Smooth muscle cell (in vitro differentiated cells): ENCODE results near the gene FRYL. TPM values are rescaled to one million over a fixed set of nuclear protein-coding genes. Genes with fewer than 3 reads are reported as not detected.
"Not testable (repeated sequence)": the region's sequence is repeated elsewhere in the genome, so short reads cannot be mapped to it uniquely, and the experiment has no call there.

Experiments used
- DNase-seq: peaks from one replicate; lab custom pipeline; 2025; ENCODE audit not compliant: unreplicated experiment; lab: John Stamatoyannopoulos, UW
- H2AFZ ChIP-seq: fragments of 200-600 bp; sonication (generic); 2 replicates; pipeline ENCODE4 v1.6.0; 2016; ENCODE audit warnings: antibody characterized with exemption, low read depth, mild to moderate bottlenecking
- H3F3A ChIP-seq: fragments of 200-600 bp; sonication (generic); 2 replicates; pipeline ENCODE4 v1.6.0; 2017; ENCODE audit warnings: antibody characterized with exemption, low read depth
- H3K27ac ChIP-seq: fragments of 200-600 bp; sonication (generic); 2 replicates; pipeline ENCODE4 v1.5.1; 2016; ENCODE audit warnings: low read depth, mild to moderate bottlenecking
- H3K27me3 ChIP-seq: fragments of 200-600 bp; sonication (generic); 2 replicates; pipeline ENCODE4 v1.6.1; 2016; ENCODE audit warnings: low read depth, mild to moderate bottlenecking
- H3K36me3 ChIP-seq: fragments of 200-600 bp; sonication (generic); 2 replicates; pipeline ENCODE4 v1.5.1; 2016; ENCODE audit warnings: low read depth
- H3K4me1 ChIP-seq: fragments of 200-600 bp; sonication (generic); 2 replicates; pipeline ENCODE4 v1.5.1; 2016; ENCODE audit warnings: low read depth
- H3K4me2 ChIP-seq: fragments of 200-600 bp; sonication (generic); 2 replicates; pipeline ENCODE4 v1.6.0; 2016; ENCODE audit warnings: mild to moderate bottlenecking
- H3K4me3 ChIP-seq: fragments of 200-600 bp; sonication (generic); 2 replicates; pipeline ENCODE4 v1.5.1; 2016; ENCODE audit warnings: mild to moderate bottlenecking
- H3K79me2 ChIP-seq: fragments of 200-600 bp; sonication (generic); 2 replicates; pipeline ENCODE4 v1.6.0; 2016; ENCODE audit warnings: low read depth, mild to moderate bottlenecking
- H3K9ac ChIP-seq: fragments of 200-600 bp; sonication (generic); 2 replicates; pipeline ENCODE4 v1.6.0; 2016; ENCODE audit warnings: low read depth
- H3K9me3 ChIP-seq: fragments of 200-600 bp; sonication (generic); replicated peaks from 2 replicates; pipeline ENCODE4 v1.5.1; 2016; ENCODE audit warnings: low read depth
- H4K20me1 ChIP-seq: fragments of 200-600 bp; sonication (generic); 2 replicates; pipeline ENCODE4 v1.6.0; 2016; ENCODE audit warnings: low read depth
- WGBS: methylation state at CpG from one replicate; pipeline ENCODE4 v1.1.7; 2016; ENCODE audit warnings: low lambda C conversion rate; 5-methylcytosine and 5-hydroxymethylcytosine counted together
- polyA plus RNA-seq: library from polyadenylated mRNA; unstranded; fragments of >200 nt; fragmentation: Nextera tagmentation; extraction: Ambion mirVana; gene quantifications from 2 replicates; pipeline ENCODE4 v1.2.1, GENCODE V29; 2016
- total RNA-seq: library from RNA; depleted of rRNA; stranded (reverse); fragments of >200 nt; gene quantifications from 2 replicates; pipeline ENCODE4 v1.2.3, GENCODE V29; 2014
- TF ChIP-seq, protein P1 (sequence below): fragments of 200-600 bp; sonication (generic); IDR thresholded peaks from 2 replicates; pipeline ENCODE4 v1.5.1; 2017; ENCODE audit warnings: borderline replicate concordance, mild to moderate bottlenecking, antibody characterized with exemption; ENCODE audit not compliant: insufficient read depth, poor library complexity, severe bottlenecking

Gene FRYL
- total and polyA plus RNA-seq, 2 experiments from 2014 or later: 14.9 to 56.6 TPM

GRCh38 chr4:48766131-48766792 lies 13.8 kb downstream of the FRYL start:
- Histone ChIP-seq H3K4me3 (no peak overlapping the region), H3K36me3 (no peaks in the 10 kb centered on the region), H3K27me3 (no peaks in the 10 kb centered on the region), H3K79me2 (peaks cover 100% of the 10 kb centered on the region), H3F3A (no peaks in the 10 kb centered on the region), H2AFZ (no peak overlapping the region), H3K9ac (no peak overlapping the region), H3K27ac (no peak overlapping the region), H4K20me1 (peaks cover 95% of the 10 kb centered on the region), H3K4me2 (no peak overlapping the region), H3K4me1 (no peaks in the 10 kb centered on the region), H3K9me3 (no peaks in the 10 kb centered on the region)
- no peak for DNase-seq
- WGBS: 95% methylated on average over 4 of the region's 4 CpGs
- TF ChIP-seq, protein P1, sequence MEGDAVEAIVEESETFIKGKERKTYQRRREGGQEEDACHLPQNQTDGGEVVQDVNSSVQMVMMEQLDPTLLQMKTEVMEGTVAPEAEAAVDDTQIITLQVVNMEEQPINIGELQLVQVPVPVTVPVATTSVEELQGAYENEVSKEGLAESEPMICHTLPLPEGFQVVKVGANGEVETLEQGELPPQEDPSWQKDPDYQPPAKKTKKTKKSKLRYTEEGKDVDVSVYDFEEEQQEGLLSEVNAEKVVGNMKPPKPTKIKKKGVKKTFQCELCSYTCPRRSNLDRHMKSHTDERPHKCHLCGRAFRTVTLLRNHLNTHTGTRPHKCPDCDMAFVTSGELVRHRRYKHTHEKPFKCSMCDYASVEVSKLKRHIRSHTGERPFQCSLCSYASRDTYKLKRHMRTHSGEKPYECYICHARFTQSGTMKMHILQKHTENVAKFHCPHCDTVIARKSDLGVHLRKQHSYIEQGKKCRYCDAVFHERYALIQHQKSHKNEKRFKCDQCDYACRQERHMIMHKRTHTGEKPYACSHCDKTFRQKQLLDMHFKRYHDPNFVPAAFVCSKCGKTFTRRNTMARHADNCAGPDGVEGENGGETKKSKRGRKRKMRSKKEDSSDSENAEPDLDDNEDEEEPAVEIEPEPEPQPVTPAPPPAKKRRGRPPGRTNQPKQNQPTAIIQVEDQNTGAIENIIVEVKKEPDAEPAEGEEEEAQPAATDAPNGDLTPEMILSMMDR: no peak

DNA sequence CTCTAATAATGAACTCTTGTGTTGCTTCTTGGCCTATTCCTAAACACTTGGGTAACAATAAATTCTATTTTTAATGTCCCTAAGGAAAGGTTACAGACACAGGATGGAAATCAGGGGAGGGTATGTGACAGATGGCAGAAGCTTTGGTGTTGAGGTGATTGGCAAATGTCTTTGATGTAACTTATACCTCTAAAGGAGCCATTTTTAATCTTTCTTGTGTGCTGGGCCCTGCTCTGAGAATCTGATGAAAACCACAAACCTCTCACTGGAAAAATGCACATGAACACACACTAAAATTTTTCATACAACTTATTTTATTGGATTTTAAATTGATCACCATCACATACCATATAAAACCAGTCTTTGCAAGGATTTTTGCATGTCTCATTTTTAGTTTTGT lies 17.7 kb downstream of the FRYL start:
- H3K79me2 ChIP-seq: peaks cover 91% of the 10 kb centered on the region
- H4K20me1 ChIP-seq: peaks cover 69% of the 10 kb centered on the region
- no peaks in the 10 kb centered on the region for H3F3A ChIP-seq
- TF ChIP-seq, protein P1: no peak
- H3K4me1 ChIP-seq: no peaks in the 10 kb centered on the region
- no peaks in the 10 kb centered on the region for H3K9me3 ChIP-seq
- H3K4me2 ChIP-seq: no peak overlapping the region
- H3K27me3 ChIP-seq: no peaks in the 10 kb centered on the region
- H3K4me3 ChIP-seq: no peak overlapping the region
- H2AFZ ChIP-seq: no peak overlapping the region
- no peak overlapping the region for H3K27ac ChIP-seq
- no peaks in the 10 kb centered on the region for H3K36me3 ChIP-seq
- H3K9ac ChIP-seq: no peak overlapping the region
- DNase-seq: no peak

DNA sequence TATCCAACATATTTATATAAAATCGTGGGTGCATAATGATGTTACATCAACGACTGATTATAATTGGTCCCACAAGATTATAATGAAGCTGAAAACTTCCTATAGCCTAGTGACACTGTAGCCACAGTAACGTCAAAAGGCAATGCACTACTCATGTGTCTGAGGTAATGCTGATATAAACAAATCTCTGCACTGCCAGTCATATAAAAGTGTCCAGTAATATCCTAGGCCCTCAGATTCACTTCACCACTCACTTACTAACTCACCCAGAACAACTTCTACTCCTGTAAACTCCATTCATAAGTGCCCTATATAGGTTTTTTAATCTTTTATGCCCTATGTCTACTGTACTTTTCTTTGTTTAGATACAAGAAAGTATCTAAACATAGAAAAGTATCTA lies 18.8 kb downstream of the FRYL start:
- no peaks in the 10 kb centered on the region for H3K27me3 ChIP-seq
- H3K4me3 ChIP-seq: no peak overlapping the region
- no peak overlapping the region for H3K4me2 ChIP-seq
- no peaks in the 10 kb centered on the region for H3K4me1 ChIP-seq
- no peak for DNase-seq
- H3K36me3 ChIP-seq: no peaks in the 10 kb centered on the region
- 96% methylated on average over 3 of the region's 3 CpGs for WGBS
- H3K79me2 ChIP-seq: peaks cover 88% of the 10 kb centered on the region
- H3F3A ChIP-seq: no peaks in the 10 kb centered on the region
- TF ChIP-seq, protein P1: no peak
- H2AFZ ChIP-seq: no peak overlapping the region
- H3K9ac ChIP-seq: no peak overlapping the region
- no peaks in the 10 kb centered on the region for H3K9me3 ChIP-seq
- peaks cover 67% of the 10 kb centered on the region for H4K20me1 ChIP-seq
- H3K27ac ChIP-seq: no peak overlapping the region

DNA sequence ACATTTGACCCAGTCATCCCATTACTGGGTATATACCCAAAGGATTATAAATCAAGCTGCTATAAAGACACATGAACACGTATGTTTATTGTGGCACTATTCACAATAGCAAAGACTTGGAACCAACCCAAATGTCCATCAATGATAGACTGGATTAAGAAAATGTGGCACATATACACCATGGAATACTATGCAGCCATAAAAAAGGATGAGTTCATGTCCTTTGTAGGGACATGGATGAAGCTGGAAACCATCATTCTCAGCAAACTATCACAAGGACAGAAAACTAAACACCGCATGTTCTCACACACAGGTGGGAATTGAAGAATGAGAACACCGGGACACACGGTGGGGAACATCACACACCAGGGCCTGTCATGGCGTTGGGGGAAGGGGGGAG lies 21.4 kb downstream of the FRYL start:
- H2AFZ ChIP-seq, H3K9ac ChIP-seq, H3K4me3 ChIP-seq, H3K27me3 ChIP-seq, DNase-seq, H3K4me1 ChIP-seq, H3K4me2 ChIP-seq, H3K27ac ChIP-seq, H3K9me3 ChIP-seq, H3K36me3 ChIP-seq, H3F3A ChIP-seq: not testable (repeated sequence)
- WGBS: 95% methylated on average over 5 of the region's 5 CpGs
- peaks cover 85% of the 10 kb centered on the region for H3K79me2 ChIP-seq
- H4K20me1 ChIP-seq: peaks cover 66% of the 10 kb centered on the region
